ENCODE measurements around the gene FAM228B.

DNA sequence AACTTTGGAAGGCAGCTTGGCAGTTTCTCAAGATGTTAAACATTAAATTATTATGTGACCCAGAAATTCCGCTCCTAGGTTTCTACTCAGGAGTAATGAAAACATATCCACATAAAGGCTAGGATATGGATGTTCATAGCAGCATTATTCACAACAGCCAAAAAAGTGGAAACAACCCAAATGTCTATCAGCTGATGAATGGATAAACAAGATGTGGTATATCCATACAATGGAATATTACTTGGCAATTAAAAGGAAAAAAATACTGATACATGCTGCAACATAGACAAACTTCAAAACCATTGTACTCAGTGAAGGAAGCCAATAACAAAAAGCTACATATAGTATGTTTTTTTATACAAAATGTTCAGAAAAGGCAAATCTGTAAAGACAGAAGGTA, 39.2 kb downstream of the FAM228B start:
- TF ChIP-seq, protein P1, sequence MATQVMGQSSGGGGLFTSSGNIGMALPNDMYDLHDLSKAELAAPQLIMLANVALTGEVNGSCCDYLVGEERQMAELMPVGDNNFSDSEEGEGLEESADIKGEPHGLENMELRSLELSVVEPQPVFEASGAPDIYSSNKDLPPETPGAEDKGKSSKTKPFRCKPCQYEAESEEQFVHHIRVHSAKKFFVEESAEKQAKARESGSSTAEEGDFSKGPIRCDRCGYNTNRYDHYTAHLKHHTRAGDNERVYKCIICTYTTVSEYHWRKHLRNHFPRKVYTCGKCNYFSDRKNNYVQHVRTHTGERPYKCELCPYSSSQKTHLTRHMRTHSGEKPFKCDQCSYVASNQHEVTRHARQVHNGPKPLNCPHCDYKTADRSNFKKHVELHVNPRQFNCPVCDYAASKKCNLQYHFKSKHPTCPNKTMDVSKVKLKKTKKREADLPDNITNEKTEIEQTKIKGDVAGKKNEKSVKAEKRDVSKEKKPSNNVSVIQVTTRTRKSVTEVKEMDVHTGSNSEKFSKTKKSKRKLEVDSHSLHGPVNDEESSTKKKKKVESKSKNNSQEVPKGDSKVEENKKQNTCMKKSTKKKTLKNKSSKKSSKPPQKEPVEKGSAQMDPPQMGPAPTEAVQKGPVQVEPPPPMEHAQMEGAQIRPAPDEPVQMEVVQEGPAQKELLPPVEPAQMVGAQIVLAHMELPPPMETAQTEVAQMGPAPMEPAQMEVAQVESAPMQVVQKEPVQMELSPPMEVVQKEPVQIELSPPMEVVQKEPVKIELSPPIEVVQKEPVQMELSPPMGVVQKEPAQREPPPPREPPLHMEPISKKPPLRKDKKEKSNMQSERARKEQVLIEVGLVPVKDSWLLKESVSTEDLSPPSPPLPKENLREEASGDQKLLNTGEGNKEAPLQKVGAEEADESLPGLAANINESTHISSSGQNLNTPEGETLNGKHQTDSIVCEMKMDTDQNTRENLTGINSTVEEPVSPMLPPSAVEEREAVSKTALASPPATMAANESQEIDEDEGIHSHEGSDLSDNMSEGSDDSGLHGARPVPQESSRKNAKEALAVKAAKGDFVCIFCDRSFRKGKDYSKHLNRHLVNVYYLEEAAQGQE (IDR thresholded peaks at IDR 0.05; ENCODE audit: low read depth): no peak
- no peak for TF ChIP-seq TAF1 (IDR thresholded peaks at IDR 0.05; ENCODE audit: low read depth)
- no peak for TF ChIP-seq YY1 (IDR thresholded peaks at IDR 0.05; ENCODE audit: low read depth)
- no peak for TF ChIP-seq CEBPB (IDR thresholded peaks at IDR 0.05)
- no peak for TF ChIP-seq FOXM1 (IDR thresholded peaks at IDR 0.05; ENCODE audit: borderline replicate concordance, low read depth)
- TF ChIP-seq NFIC (IDR thresholded peaks at IDR 0.05): no peak
- no peak for TF ChIP-seq EGR1 (IDR thresholded peaks at IDR 0.05)
- no peak for TF ChIP-seq ZBTB7A (IDR thresholded peaks at IDR 0.05; ENCODE audit: low read depth)
- TF ChIP-seq USF1 (IDR thresholded peaks at IDR 0.05): no peak
- TF ChIP-seq EP300 (IDR thresholded peaks at IDR 0.05; ENCODE audit: borderline replicate concordance): no peak
- TF ChIP-seq TCF12 (IDR thresholded peaks at IDR 0.05; ENCODE audit: low read depth): no peak
- TF ChIP-seq CREB1 (IDR thresholded peaks at IDR 0.05; ENCODE audit: low read depth): no peak
- no peak for TF ChIP-seq MAX (IDR thresholded peaks at IDR 0.05)
